ENCODE data around the gene SLC4A4.

The SLC4A4 gene

DNA sequence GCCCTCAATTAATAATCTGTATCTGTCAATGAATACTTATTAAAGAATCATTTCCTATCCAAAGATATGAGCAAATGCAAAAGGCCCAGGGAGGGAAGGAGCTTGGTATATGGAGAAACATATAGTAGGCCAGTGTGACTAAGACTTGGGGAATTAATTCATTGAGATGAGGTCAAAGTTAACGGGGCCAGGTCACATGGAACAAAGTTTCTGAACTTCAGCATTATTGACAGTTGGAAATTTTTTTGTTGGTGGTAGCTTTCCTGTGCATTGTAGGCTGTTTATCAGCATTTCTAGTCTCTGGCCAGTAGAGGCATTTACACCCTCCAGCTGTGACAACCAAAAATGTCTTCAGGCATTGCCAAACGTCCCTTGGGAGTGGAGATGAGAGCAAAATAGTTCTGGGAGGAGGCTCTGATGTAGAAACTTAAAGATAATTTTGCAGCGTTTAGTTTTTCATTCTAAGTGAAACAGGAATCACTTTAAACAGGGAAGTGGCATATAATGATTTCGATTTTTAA lies 202.0 kb downstream of the SLC4A4 start:
- no peak for DNase-seq
- TF ChIP-seq, protein P1, sequence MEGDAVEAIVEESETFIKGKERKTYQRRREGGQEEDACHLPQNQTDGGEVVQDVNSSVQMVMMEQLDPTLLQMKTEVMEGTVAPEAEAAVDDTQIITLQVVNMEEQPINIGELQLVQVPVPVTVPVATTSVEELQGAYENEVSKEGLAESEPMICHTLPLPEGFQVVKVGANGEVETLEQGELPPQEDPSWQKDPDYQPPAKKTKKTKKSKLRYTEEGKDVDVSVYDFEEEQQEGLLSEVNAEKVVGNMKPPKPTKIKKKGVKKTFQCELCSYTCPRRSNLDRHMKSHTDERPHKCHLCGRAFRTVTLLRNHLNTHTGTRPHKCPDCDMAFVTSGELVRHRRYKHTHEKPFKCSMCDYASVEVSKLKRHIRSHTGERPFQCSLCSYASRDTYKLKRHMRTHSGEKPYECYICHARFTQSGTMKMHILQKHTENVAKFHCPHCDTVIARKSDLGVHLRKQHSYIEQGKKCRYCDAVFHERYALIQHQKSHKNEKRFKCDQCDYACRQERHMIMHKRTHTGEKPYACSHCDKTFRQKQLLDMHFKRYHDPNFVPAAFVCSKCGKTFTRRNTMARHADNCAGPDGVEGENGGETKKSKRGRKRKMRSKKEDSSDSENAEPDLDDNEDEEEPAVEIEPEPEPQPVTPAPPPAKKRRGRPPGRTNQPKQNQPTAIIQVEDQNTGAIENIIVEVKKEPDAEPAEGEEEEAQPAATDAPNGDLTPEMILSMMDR (IDR thresholded peaks at IDR 0.05) = no peak
- intact Hi-C loops (cut with DNase I; ENCODE audit: low total_unique reads) = no loop called here
- no peak overlapping the region for H3K27ac ChIP-seq
- H3K9me3 ChIP-seq = no peaks in the 10 kb centered on the region
- no peaks in the 10 kb centered on the region for H3K36me3 ChIP-seq
- no peak overlapping the region for H3K4me3 ChIP-seq
- H3K4me1 ChIP-seq = peaks cover 0 to 13% (median 2%) of the 10 kb centered on the region in 4 donors
- H3K27me3 ChIP-seq = no peaks in the 10 kb centered on the region

DNA sequence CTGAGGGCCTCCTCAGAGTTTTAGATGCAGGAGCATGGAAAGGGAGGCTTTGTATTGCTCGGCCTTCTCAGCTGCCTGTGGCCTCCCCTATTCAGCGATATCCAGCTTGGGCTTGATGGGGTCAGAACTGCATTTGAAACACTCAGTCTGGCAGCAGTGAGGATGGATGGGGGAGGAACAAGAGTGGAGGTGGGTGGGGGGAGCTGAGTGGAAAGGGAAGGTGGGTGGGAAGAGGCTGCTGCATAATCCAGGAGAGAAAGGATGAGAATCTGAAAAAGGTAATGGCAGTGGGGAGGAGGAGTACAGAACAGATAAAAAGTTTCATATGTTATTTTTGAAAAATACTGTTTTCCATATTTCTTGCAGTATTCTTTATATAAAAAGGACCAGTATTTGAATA lies 202.7 kb downstream of the SLC4A4 start:
- Histone ChIP-seq H3K27me3 (no peaks in the 10 kb centered on the region), H3K36me3 (peaks cover 0 to 2% (median 0%) of the 10 kb centered on the region in 3 donors), H3K4me1 (peaks cover 0 to 13% (median 2%) of the 10 kb centered on the region in 4 donors), H3K4me3 (no peak overlapping the region), H3K27ac (no peak overlapping the region), H3K9me3 (no peaks in the 10 kb centered on the region)
- no peak for DNase-seq
- TF ChIP-seq, protein P1 (IDR thresholded peaks at IDR 0.05) = no peak
- intact Hi-C loops (cut with DNase I; ENCODE audit: low total_unique reads) = no loop called here

DNA sequence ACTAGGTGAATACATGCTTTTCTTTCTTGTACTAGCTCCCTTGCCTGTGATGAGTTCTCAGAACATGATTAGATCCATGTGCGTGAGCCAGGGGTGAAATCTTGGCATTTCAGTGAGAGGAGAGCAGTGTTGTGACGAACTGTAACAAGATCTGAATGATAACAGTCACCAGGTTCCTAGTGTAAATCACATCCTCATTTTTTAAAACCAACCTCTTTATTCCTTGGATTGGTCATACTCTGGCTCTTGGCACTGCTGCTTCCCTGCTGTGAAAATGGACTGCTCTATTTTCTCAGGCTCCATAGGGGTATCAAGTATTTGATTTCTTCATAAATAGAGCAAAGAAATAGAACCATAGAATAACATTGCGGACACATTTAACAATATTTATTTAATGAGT lies 206.3 kb downstream of the SLC4A4 start:
- DNase-seq = no peak
- H3K4me1 ChIP-seq = no peaks in the 10 kb centered on the region
- intact Hi-C loops (cut with DNase I; ENCODE audit: low total_unique reads) = no loop called here
- H3K27ac ChIP-seq = no peak overlapping the region
- no peaks in the 10 kb centered on the region for H3K9me3 ChIP-seq
- peaks cover 0 to 7% (median 0%) of the 10 kb centered on the region in 3 donors for H3K36me3 ChIP-seq
- H3K27me3 ChIP-seq = no peaks in the 10 kb centered on the region
- H3K4me3 ChIP-seq = no peak overlapping the region
- TF ChIP-seq, protein P1 (IDR thresholded peaks at IDR 0.05) = no peak

DNA sequence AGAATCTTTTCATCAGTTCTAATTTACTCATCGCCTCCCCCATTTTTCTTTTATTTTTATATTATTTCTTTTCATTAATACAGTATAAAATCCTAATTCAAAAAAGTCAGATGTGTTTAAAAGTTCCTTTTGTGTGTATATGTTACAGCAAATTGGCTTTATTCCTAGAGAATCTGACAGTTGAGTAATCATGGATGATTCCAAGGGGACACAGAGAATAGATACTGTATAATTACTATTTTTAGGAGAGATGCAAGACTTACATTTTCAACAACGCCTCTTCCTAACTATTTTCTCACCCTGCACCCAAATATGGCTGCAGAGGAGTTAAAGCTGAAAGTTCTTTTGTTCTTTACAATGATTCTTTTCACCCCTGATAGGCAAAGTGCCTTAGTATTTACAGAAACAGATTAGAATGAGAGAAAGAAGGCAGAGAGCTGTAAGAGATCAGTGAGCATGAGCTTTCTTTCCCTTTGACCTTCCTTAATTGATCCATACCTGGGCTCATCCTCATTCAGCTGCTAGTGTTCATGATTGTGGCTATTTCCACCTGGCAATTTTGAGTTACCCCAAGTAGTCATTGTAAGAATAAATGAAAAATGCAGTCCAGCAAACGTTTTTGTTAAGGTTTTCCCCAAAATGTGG lies 210.8 kb downstream of the SLC4A4 start:
- no peaks in the 10 kb centered on the region for H3K27me3 ChIP-seq
- H3K36me3 ChIP-seq = peaks cover 0 to 7% (median 0%) of the 10 kb centered on the region in 3 donors
- no peak overlapping the region for H3K27ac ChIP-seq
- TF ChIP-seq, protein P1 (IDR thresholded peaks at IDR 0.05) = no peak
- H3K4me3 ChIP-seq = no peak overlapping the region
- no peak for DNase-seq
- peaks cover 0 to 6% (median 0%) of the 10 kb centered on the region in 4 donors for H3K4me1 ChIP-seq
- intact Hi-C loops (cut with DNase I; ENCODE audit: low total_unique reads) = loop anchor here (10.0 kb wide), 1 partner anchor 325 kb away; no protein-coding TSS in a partner anchor
- H3K9me3 ChIP-seq = no peaks in the 10 kb centered on the region

DNA sequence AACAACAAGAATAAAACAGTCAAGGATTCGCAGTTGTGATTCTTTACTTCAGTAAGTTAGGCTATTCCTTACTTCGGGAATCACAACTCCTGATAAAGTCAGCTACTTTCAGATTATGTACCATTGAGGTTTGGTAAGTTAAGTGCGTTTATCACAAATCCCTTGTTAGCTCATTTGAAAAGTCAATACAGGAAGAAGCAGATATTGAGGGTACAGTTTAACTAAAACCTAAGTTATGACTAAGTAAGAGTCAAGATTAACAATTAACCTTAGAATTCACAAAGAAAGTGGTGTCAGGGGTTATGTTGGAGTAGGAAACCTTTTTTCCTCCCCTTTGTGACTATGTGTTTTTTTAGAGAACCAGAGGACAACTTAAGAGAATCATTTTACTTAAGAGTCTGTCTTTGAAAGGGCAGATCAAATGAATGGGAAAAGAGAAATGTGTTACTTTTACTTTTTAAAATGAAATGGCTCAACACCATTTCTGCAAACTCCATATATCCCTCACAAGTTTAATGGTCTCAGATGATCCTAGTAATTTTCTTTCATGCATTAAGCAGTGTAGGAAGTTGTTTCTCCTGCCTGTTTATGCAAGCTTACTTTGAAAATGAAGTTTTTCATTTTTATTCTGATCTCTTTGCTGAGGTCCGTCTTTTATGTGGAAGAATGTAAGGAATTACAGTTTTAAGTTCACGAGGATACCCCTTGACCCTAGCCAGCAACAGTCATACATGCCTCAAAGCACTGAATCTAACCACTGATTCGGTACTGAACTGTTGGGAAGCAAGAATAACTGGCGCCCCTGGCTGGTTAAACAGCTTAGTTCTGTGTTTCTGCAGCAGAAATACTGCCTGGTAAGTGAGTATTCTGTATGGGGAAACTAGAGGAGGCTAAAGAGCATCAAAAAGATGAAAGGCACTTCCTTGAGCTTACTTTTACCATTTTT lies 211.7 kb downstream of the SLC4A4 start:
- TF ChIP-seq, protein P1 (IDR thresholded peaks at IDR 0.05) = no peak

More for the DNA sequence above, 211.7 kb downstream of the SLC4A4 start:
- H3K4me1 ChIP-seq = peaks cover 0 to 6% (median 0%) of the 10 kb centered on the region in 4 donors
- H3K27me3 ChIP-seq = no peaks in the 10 kb centered on the region
- H3K27ac ChIP-seq = no peak overlapping the region
- intact Hi-C loops (cut with DNase I; ENCODE audit: low total_unique reads) = loop anchor here (10.0 kb wide), 1 partner anchor 326 kb away; no protein-coding TSS in a partner anchor
- peaks cover 0 to 7% (median 0%) of the 10 kb centered on the region in 3 donors for H3K36me3 ChIP-seq
- H3K9me3 ChIP-seq = no peaks in the 10 kb centered on the region
- no peak for DNase-seq
- H3K4me3 ChIP-seq = no peak overlapping the region

Measured in tibial artery (tissue), 4 donors.